NCI-H524 (cell line): ENCODE results near the gene STUM.
"Not testable (repeated sequence)": the region's sequence is repeated elsewhere in the genome, so short reads cannot be mapped to it uniquely, and the experiment has no call there.

Experiments
- DNase-seq, 2 experiments: peaks; one replicate each; lab custom pipeline; 2025; lab: John Stamatoyannopoulos, UW

The STUM gene

GRCh38 chr1:226548256-226549093 lies at the start of gene STUM:
TSS of gene STUM (plus strand) at chr1:226548764. CDS start at chr1:226548905, 141 bp downstream.
- peak; percentile 16 to 45 for DNase-seq

GRCh38 chr1:226499699-226500098 lies 48.9 kb upstream of the STUM start:
- DNase-seq: not testable (repeated sequence)

GRCh38 chr1:226506021-226506420 lies 42.5 kb upstream of the STUM start:
- no peak for DNase-seq

GRCh38 chr1:226506921-226507320 lies 41.6 kb upstream of the STUM start:
- no peak for DNase-seq

- peak; percentile 26 to 66 for DNase-seq
Observed at GRCh38 chr1:226510453-226510852, 38.1 kb upstream of the STUM start.

GRCh38 chr1:226511296-226511695 lies 37.3 kb upstream of the STUM start:
- DNase-seq: no peak

GRCh38 chr1:226512076-226512728 lies 36.4 kb upstream of the STUM start:
- DNase-seq: no peak

GRCh38 chr1:226518375-226518774 lies 30.2 kb upstream of the STUM start:
- DNase-seq: no peak

GRCh38 chr1:226519135-226519534 lies 29.4 kb upstream of the STUM start:
- DNase-seq: no peak

GRCh38 chr1:226519716-226520598 lies 28.6 kb upstream of the STUM start:
- DNase-seq: no peak

GRCh38 chr1:226520640-226521355 lies 27.8 kb upstream of the STUM start:
- DNase-seq: peak in 1 of 2 experiments; percentile 39

- DNase-seq: no peak
Observed at GRCh38 chr1:226523646-226524406, 24.7 kb upstream of the STUM start.

- no peak for DNase-seq
Observed at GRCh38 chr1:226524547-226524946, 24.0 kb upstream of the STUM start.

- no peak for DNase-seq
Observed at GRCh38 chr1:226525750-226526149, 22.8 kb upstream of the STUM start.

- no peak for DNase-seq
Observed at GRCh38 chr1:226526801-226527595, 21.6 kb upstream of the STUM start.

- no peak for DNase-seq
Observed at GRCh38 chr1:226529891-226530290, 18.7 kb upstream of the STUM start.

- DNase-seq: no peak
Observed at GRCh38 chr1:226530591-226530990, 18.0 kb upstream of the STUM start.

- DNase-seq: no peak
Observed at GRCh38 chr1:226531360-226532093, 17.0 kb upstream of the STUM start.

- no peak for DNase-seq
Observed at GRCh38 chr1:226532553-226532952, 16.0 kb upstream of the STUM start.
